Activated T-helper 9 cell treated with anti-CD3 and anti-CD28 coated beads, Interleukin-2, amount 50 U/mL, for 16 hours (primary cell): ENCODE data around the gene CD82.

Experiments
- DNase-seq: peaks from one replicate; pipeline ENCODE4 v3.0.0-alpha.2; 2020; ENCODE audit warnings: low read depth

The CD82 gene

GRCh38 chr11:44561964-44562734 is 3.3 kb upstream of the CD82 start:
- DNase-seq = no peak

GRCh38 chr11:44562845-44563460 is 2.5 kb upstream of the CD82 start:
- no peak for DNase-seq

GRCh38 chr11:44563711-44564110 is 1.8 kb upstream of the CD82 start:
- DNase-seq = no peak

GRCh38 chr11:44564166-44564565 is 1.3 kb upstream of the CD82 start:
- no peak for DNase-seq

GRCh38 chr11:44564670-44565210 is 723 bp upstream of the CD82 start:
- DNase-seq = no peak

GRCh38 chr11:44565953-44566949 is 788 bp downstream of the CD82 start:
- no peak for DNase-seq

- DNase-seq = no peak
These were observed 1.8 kb downstream of the CD82 start for GRCh38 chr11:44566952-44567875.

- DNase-seq = no peak
These were observed 2.4 kb downstream of the CD82 start for GRCh38 chr11:44567876-44568256.

GRCh38 chr11:44568331-44568657 is 2.8 kb downstream of the CD82 start:
- no peak for DNase-seq

- peak; percentile 87 for DNase-seq
These were observed 3.4 kb downstream of the CD82 start for GRCh38 chr11:44568658-44569473.

- no peak for DNase-seq
These were observed 5.1 kb downstream of the CD82 start for GRCh38 chr11:44570411-44571155.

- DNase-seq = no peak
These were observed 6.4 kb downstream of the CD82 start for GRCh38 chr11:44571871-44572270.

GRCh38 chr11:44572436-44572835 is 7.0 kb downstream of the CD82 start:
- DNase-seq = no peak

GRCh38 chr11:44572884-44573283 is 7.4 kb downstream of the CD82 start:
- no peak for DNase-seq

GRCh38 chr11:44573333-44573732 is 7.9 kb downstream of the CD82 start:
- DNase-seq = no peak

- DNase-seq = peak; percentile 23
These were observed 9.3 kb downstream of the CD82 start for GRCh38 chr11:44574610-44575287.

- DNase-seq = peak; percentile 41
These were observed 9.8 kb downstream of the CD82 start for GRCh38 chr11:44575288-44575672.

- no peak for DNase-seq
These were observed 10.5 kb downstream of the CD82 start for GRCh38 chr11:44575962-44576361.

GRCh38 chr11:44576656-44577055 is 11.2 kb downstream of the CD82 start:
- DNase-seq = no peak
